ENCODE measurements around the gene NETO1. TPM values are rescaled to one million over a fixed set of nuclear protein-coding genes. Genes with fewer than 3 reads are reported as not detected.

NETO1 gene
- total and polyA plus RNA-seq, 4 donors = not detected

GRCh38 chr18:72834731-72835130, 33.1 kb downstream of the NETO1 start:
- no peak overlapping the region for H3K27ac ChIP-seq (ENCODE audit: low read depth in 1 of 2, low read length in 2 of 2)
- H3K36me3 ChIP-seq (ENCODE audit: control insufficient read depth in 4 of 4, insufficient read depth in 3 of 4, low read depth in 1 of 4, low read length in 3 of 4) = no peaks in the 10 kb centered on the region
- WGBS = 71% methylated on average over 3 of the region's 3 CpGs
- DNase-seq (ENCODE audit: low spot score) = no peak
- H3K4me1 ChIP-seq (ENCODE audit: control insufficient read depth in 4 of 4, insufficient read depth in 4 of 4, low read length in 3 of 4) = no peaks in the 10 kb centered on the region
- H3K9me3 ChIP-seq (ENCODE audit: control insufficient read depth in 4 of 4, low read length in 3 of 4) = no peaks in the 10 kb centered on the region
- no peak for TF ChIP-seq FOXA2 (IDR thresholded peaks at IDR 0.05)
- no peak for TF ChIP-seq GABPA (IDR thresholded peaks at IDR 0.05 in 1 of 2, conservative IDR thresholded peaks at IDR 0.05 in 1 of 2)
- TF ChIP-seq MAX (IDR thresholded peaks at IDR 0.05) = no peak
- TF ChIP-seq ATF3 (IDR thresholded peaks at IDR 0.05) = no peak
- no peak for TF ChIP-seq JUND (IDR thresholded peaks at IDR 0.05)
- TF ChIP-seq CTCF (IDR thresholded peaks at IDR 0.05; ENCODE audit: low read depth, low read length, missing input control) = no peak
- no peak for TF ChIP-seq TAF1 (conservative IDR thresholded peaks at IDR 0.05)
- no peak for TF ChIP-seq NR2F2 (IDR thresholded peaks at IDR 0.05)
- TF ChIP-seq RAD21 (IDR thresholded peaks at IDR 0.05) = no peak
- no peak overlapping the region for H3K9ac ChIP-seq (ENCODE audit: low read depth in 1 of 2, low read length in 2 of 2)
- no peak overlapping the region for H3K4me3 ChIP-seq (ENCODE audit: low read depth in 1 of 3, low read length in 3 of 3)
- no peaks in the 10 kb centered on the region for H3K27me3 ChIP-seq (ENCODE audit: control insufficient read depth in 4 of 4, insufficient read depth in 4 of 4, low read length in 3 of 4)

- Histone ChIP-seq H3K4me3 (ENCODE audit: low read depth in 1 of 3, low read length in 3 of 3) (no peak overlapping the region), H3K4me1 (ENCODE audit: control insufficient read depth in 4 of 4, insufficient read depth in 4 of 4, low read length in 3 of 4) (no peaks in the 10 kb centered on the region), H3K27ac (ENCODE audit: low read depth in 1 of 2, low read length in 2 of 2) (no peak overlapping the region), H3K9me3 (ENCODE audit: control insufficient read depth in 4 of 4, low read length in 3 of 4) (no peaks in the 10 kb centered on the region), H3K9ac (ENCODE audit: low read depth in 1 of 2, low read length in 2 of 2) (no peak overlapping the region), H3K27me3 (ENCODE audit: control insufficient read depth in 4 of 4, insufficient read depth in 4 of 4, low read length in 3 of 4) (no peaks in the 10 kb centered on the region), H3K36me3 (ENCODE audit: control insufficient read depth in 4 of 4, insufficient read depth in 3 of 4, low read depth in 1 of 4, low read length in 3 of 4) (no peaks in the 10 kb centered on the region)
- DNase-seq (ENCODE audit: low spot score) = no peak
- no peak for TF ChIP-seq MAX (IDR thresholded peaks at IDR 0.05)
- no peak for TF ChIP-seq RAD21 (IDR thresholded peaks at IDR 0.05)
- TF ChIP-seq TAF1 (conservative IDR thresholded peaks at IDR 0.05) = no peak
- 84% methylated on average over 7 of the region's 7 CpGs for WGBS
Measured at GRCh38 chr18:72833471-72833870, 34.3 kb downstream of the NETO1 start.

- no peak overlapping the region for H3K27ac ChIP-seq (ENCODE audit: low read depth in 1 of 2, low read length in 2 of 2)
- no peaks in the 10 kb centered on the region for H3K36me3 ChIP-seq (ENCODE audit: control insufficient read depth in 4 of 4, insufficient read depth in 3 of 4, low read depth in 1 of 4, low read length in 3 of 4)
- DNase-seq (ENCODE audit: low spot score) = no peak
- no peaks in the 10 kb centered on the region for H3K27me3 ChIP-seq (ENCODE audit: control insufficient read depth in 4 of 4, insufficient read depth in 4 of 4, low read length in 3 of 4)
- no peak overlapping the region for H3K4me3 ChIP-seq (ENCODE audit: low read depth in 1 of 3, low read length in 3 of 3)
- 29% methylated on average over 10 of the region's 10 CpGs for WGBS
- no peaks in the 10 kb centered on the region for H3K4me1 ChIP-seq (ENCODE audit: control insufficient read depth in 4 of 4, insufficient read depth in 4 of 4, low read length in 3 of 4)
- peak; percentile 94 for TF ChIP-seq REST (IDR thresholded peaks at IDR 0.05)
- TF ChIP-seq HNF4A (conservative IDR thresholded peaks at IDR 0.05) = no peak
- H3K9me3 ChIP-seq (ENCODE audit: control insufficient read depth in 4 of 4, low read length in 3 of 4) = no peaks in the 10 kb centered on the region
- no peak overlapping the region for H3K9ac ChIP-seq (ENCODE audit: low read depth in 1 of 2, low read length in 2 of 2)
Measured at GRCh38 chr18:72830109-72830508, 37.7 kb downstream of the NETO1 start.
